CD4-positive, alpha-beta T cell treated with Interleukin-15 for 4 hours (primary cell): ENCODE results near the gene DMRTB1.

ENCODE experiments used
- DNase-seq: peaks from one replicate; pipeline ENCODE4 v3.0.0-alpha.2; 2020; ENCODE audit warnings: low spot score

The DMRTB1 gene

GRCh38 chr1:53463961-53464899 lies 5.0 kb downstream of the DMRTB1 start:
- no peak for DNase-seq

GRCh38 chr1:53465023-53465957 lies 6.1 kb downstream of the DMRTB1 start:
- no peak for DNase-seq

GRCh38 chr1:53467391-53467790 lies 8.2 kb downstream of the DMRTB1 start:
- DNase-seq = no peak

- DNase-seq = no peak
Measured at GRCh38 chr1:53468374-53468773, 9.2 kb downstream of the DMRTB1 start.

- DNase-seq = no peak
Measured at GRCh38 chr1:53469373-53469772, 10.2 kb downstream of the DMRTB1 start.

GRCh38 chr1:53470155-53470554 lies 11.0 kb downstream of the DMRTB1 start:
- DNase-seq = no peak

- no peak for DNase-seq
Measured at GRCh38 chr1:53470584-53470983, 11.4 kb downstream of the DMRTB1 start.

GRCh38 chr1:53471000-53471399 lies 11.8 kb downstream of the DMRTB1 start:
- DNase-seq = no peak

GRCh38 chr1:53473463-53473862 lies 14.3 kb downstream of the DMRTB1 start:
- no peak for DNase-seq

- no peak for DNase-seq
Measured at GRCh38 chr1:53475664-53476063, 16.5 kb downstream of the DMRTB1 start.

GRCh38 chr1:53476579-53476978 lies 17.4 kb downstream of the DMRTB1 start:
- no peak for DNase-seq

- DNase-seq = no peak
Measured at GRCh38 chr1:53477651-53478501, 18.7 kb downstream of the DMRTB1 start.

- DNase-seq = no peak
Measured at GRCh38 chr1:53478502-53478818, 19.3 kb downstream of the DMRTB1 start.

GRCh38 chr1:53480678-53481077 lies 21.5 kb downstream of the DMRTB1 start:
- no peak for DNase-seq

GRCh38 chr1:53481456-53481855 lies 22.3 kb downstream of the DMRTB1 start:
- DNase-seq = no peak

GRCh38 chr1:53482441-53483153 lies 23.4 kb downstream of the DMRTB1 start:
- DNase-seq = no peak

- DNase-seq = no peak
Measured at GRCh38 chr1:53483170-53483569, 24.0 kb downstream of the DMRTB1 start.

GRCh38 chr1:53483656-53484055 lies 24.5 kb downstream of the DMRTB1 start:
- no peak for DNase-seq

- no peak for DNase-seq
Measured at GRCh38 chr1:53484705-53485477, 25.7 kb downstream of the DMRTB1 start.
